ENCODE measurements around the gene IFFO2. TPM values are rescaled to one million over a fixed set of nuclear protein-coding genes. Genes with fewer than 3 reads are reported as not detected.

The IFFO2 gene
- total and polyA plus RNA-seq, 2 donors (not counting 3 experiments of a cell fraction or from before 2014, with no cell fraction given): 31.1 to 31.3 TPM

- H3K27me3 ChIP-seq (ENCODE audit: control insufficient read depth in 2 of 2, insufficient read depth in 2 of 2, low read length in 2 of 2): peaks cover 2% of the 10 kb centered on the region in 2 experiments
- no peaks in the 10 kb centered on the region for H3K9me1 ChIP-seq (replicated peaks; ENCODE audit: control insufficient read depth, extremely low read depth, insufficient read depth, low read length)
- no TSS peak for BruUV-seq (replicated peaks)
- no peak overlapping the region for H3K4me3 ChIP-seq (replicated peaks in 1 of 3; ENCODE audit: insufficient read depth in 1 of 3, low read depth in 1 of 3, low read length in 3 of 3)
- H2AFZ ChIP-seq (ENCODE audit: low read depth, low read length): no peak overlapping the region
- H3K9ac ChIP-seq (replicated peaks; ENCODE audit: extremely low read depth, insufficient read depth, low read length): no peak overlapping the region
- intact Hi-C loops (cut with micrococcal nuclease) (no loop called here), dilution Hi-C loops (cut with MboI; ENCODE audit: extremely low pct_ligation_motif_present, low sequenced_read_pairs) (no loop called here)
- H3K9me3 ChIP-seq (replicated peaks; ENCODE audit: control insufficient read depth, insufficient read depth, low read length): no peaks in the 10 kb centered on the region
- DNase-seq (ENCODE audit: low read depth, low spot score) (no peak), FAIRE-seq (no peak)
- no peaks in the 10 kb centered on the region for H3K4me1 ChIP-seq (ENCODE audit: control insufficient read depth, extremely low read depth, insufficient read depth, low read length)
- H3K36me3 ChIP-seq (ENCODE audit: control insufficient read depth in 2 of 2, extremely low read depth in 1 of 2, insufficient read depth in 2 of 2, low read length in 2 of 2): no peaks in the 10 kb centered on the region
- no peaks in the 10 kb centered on the region for H3K79me2 ChIP-seq (ENCODE audit: control insufficient read depth, insufficient read depth, low read length)
- no peak for TF ChIP-seq JUN (IDR thresholded peaks at IDR 0.05; ENCODE audit: borderline replicate concordance, insufficient read depth, insufficient read length, low read depth)
- no peak for TF ChIP-seq EZH2 (IDR thresholded peaks at IDR 0.05; ENCODE audit: borderline replicate concordance, low read depth, low read length, severe bottlenecking)
- TF ChIP-seq GATA2 (IDR thresholded peaks at IDR 0.05; ENCODE audit: insufficient read depth, insufficient read length, low read depth, low read length): no peak
- TF ChIP-seq MYC (IDR thresholded peaks at IDR 0.05; ENCODE audit: low read depth, low read length): no peak
- TF ChIP-seq POLR2A (IDR thresholded peaks at IDR 0.05; ENCODE audit: low read depth, low read length): no peak
- no peak for TF ChIP-seq MAX (IDR thresholded peaks at IDR 0.05; ENCODE audit: insufficient read depth, insufficient read length)
- TF ChIP-seq CTCF (IDR thresholded peaks at IDR 0.05; ENCODE audit: extremely low read depth in 1 of 2, insufficient read depth in 1 of 2, low read depth in 1 of 2, low read length in 2 of 2): no peak
- no peak for TF ChIP-seq FOS (IDR thresholded peaks at IDR 0.05; ENCODE audit: borderline replicate concordance, insufficient read depth, low read length)
- TF ChIP-seq POLR2AphosphoS5 (IDR thresholded peaks at IDR 0.05; ENCODE audit: insufficient read depth, low read depth, low read length): no peak
- H3K4me2 ChIP-seq (ENCODE audit: insufficient read depth, low read length): no peak overlapping the region
- ChIA-PET POLR2A (no interaction called here), CTCF (no interaction called here)
- no peak overlapping the region for H3K27ac ChIP-seq (ENCODE audit: insufficient read depth, low read depth, low read length)
- no peaks in the 10 kb centered on the region for H4K20me1 ChIP-seq (replicated peaks; ENCODE audit: control insufficient read depth, extremely low read depth, insufficient read depth, low read length)
Measured at GRCh38 chr1:18998016-18998724, 41.7 kb upstream of the IFFO2 start.
